Fibroblast of skin of right quadriceps (primary cell): ENCODE data around the gene TMEM207.
"Not testable (repeated sequence)": the region's sequence is repeated elsewhere in the genome, so short reads cannot be mapped to it uniquely, and the experiment has no call there.

Experiments used
- DNase-seq: peaks from one replicate; pipeline ENCODE4 v3.0.0-alpha.2; 2013

The TMEM207 gene

GRCh38 chr3:190449801-190450200 is at the start of gene TMEM207:
Gene TMEM207, minus strand, starts transcription at chr3:190449901. Its CDS starts 92 bp downstream, at chr3:190449809.
- DNase-seq = no peak

- DNase-seq = no peak
These were observed 49.4 kb upstream of the TMEM207 start for GRCh38 chr3:190499122-190499521.

- DNase-seq = no peak
These were observed 48.6 kb upstream of the TMEM207 start for GRCh38 chr3:190498293-190498692.

GRCh38 chr3:190497811-190498210 is 48.1 kb upstream of the TMEM207 start:
- DNase-seq = no peak

GRCh38 chr3:190496859-190497258 is 47.2 kb upstream of the TMEM207 start:
- no peak for DNase-seq

- DNase-seq = no peak
These were observed 46.1 kb upstream of the TMEM207 start for GRCh38 chr3:190495796-190496195.

GRCh38 chr3:190495354-190495753 is 45.7 kb upstream of the TMEM207 start:
- no peak for DNase-seq

GRCh38 chr3:190494907-190495306 is 45.2 kb upstream of the TMEM207 start:
- no peak for DNase-seq

- no peak for DNase-seq
These were observed 43.3 kb upstream of the TMEM207 start for GRCh38 chr3:190492966-190493365.

- DNase-seq = no peak
These were observed 42.4 kb upstream of the TMEM207 start for GRCh38 chr3:190492129-190492528.

- DNase-seq = no peak
These were observed 41.9 kb upstream of the TMEM207 start for GRCh38 chr3:190491533-190492054.

- DNase-seq = no peak
These were observed 37.4 kb upstream of the TMEM207 start for GRCh38 chr3:190486908-190487607.

GRCh38 chr3:190486533-190486864 is 36.8 kb upstream of the TMEM207 start:
- no peak for DNase-seq

- DNase-seq = no peak
These were observed 36.3 kb upstream of the TMEM207 start for GRCh38 chr3:190485830-190486532.

- no peak for DNase-seq
These were observed 32.1 kb upstream of the TMEM207 start for GRCh38 chr3:190481779-190482178.

GRCh38 chr3:190473261-190473660 is 23.6 kb upstream of the TMEM207 start:
- DNase-seq = not testable (repeated sequence)

- no peak for DNase-seq
These were observed 18.2 kb upstream of the TMEM207 start for GRCh38 chr3:190467922-190468321.

GRCh38 chr3:190458040-190458439 is 8.3 kb upstream of the TMEM207 start:
- DNase-seq = peak; percentile 24

- DNase-seq = no peak
These were observed 7.1 kb upstream of the TMEM207 start for GRCh38 chr3:190456770-190457169.

GRCh38 chr3:190455828-190456227 is 6.1 kb upstream of the TMEM207 start:
- no peak for DNase-seq

- no peak for DNase-seq
These were observed 1.4 kb downstream of the TMEM207 start for GRCh38 chr3:190448256-190448655.

- DNase-seq = no peak
These were observed 3.0 kb downstream of the TMEM207 start for GRCh38 chr3:190446573-190447279.

- peak; percentile 26 for DNase-seq
These were observed 5.0 kb downstream of the TMEM207 start for GRCh38 chr3:190444576-190445145.
